ENCODE results near the gene B9D1.

The B9D1 gene

DNA sequence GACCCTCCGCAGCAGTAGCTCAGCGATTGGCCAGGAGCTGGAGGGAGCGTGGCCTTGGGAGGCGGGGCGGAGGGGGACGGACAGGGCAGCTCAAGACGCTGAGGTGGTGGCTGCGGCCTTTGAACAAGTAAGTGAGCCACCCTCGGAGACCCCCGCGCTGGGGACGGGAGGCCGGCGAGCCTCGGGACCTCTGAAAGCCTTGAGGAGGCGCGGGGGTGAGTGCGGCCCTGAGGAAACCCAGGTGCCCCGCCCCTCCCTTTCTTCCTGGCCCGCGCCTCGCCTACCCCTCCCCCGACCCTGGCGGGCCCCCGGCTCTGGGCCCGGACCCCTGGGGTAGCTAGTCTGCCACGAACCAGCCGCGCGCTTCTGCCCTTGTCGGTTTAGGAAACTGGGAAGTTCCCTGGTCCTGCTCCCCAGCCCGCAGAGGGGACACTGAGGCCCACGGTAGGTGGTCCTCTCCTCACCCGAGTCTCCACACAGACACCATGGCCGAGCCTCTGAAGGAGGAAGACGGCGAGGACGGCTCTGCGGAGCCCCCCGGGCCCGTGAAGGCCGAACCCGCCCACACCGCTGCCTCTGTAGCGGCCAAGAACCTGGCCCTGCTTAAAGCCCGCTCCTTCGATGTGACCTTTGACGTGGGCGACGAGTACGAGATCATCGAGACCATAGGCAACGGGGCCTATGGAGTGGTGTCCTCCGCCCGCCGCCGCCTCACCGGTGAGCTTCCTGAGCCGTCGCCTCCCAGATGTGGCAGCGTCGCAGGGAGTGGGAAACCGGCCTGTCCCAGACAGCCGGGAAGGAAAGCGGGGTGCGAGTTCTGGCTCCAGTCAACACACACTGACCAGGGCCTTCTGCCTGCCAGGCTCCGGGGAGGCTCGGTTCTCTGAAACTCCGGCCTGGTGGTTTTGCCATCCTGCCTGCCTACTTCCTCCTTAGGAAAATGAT, 16.2 kb upstream of the B9D1 start, which contains the start of gene MAPK7:
Gene MAPK7 (plus strand): TSS at position 83 of the 945 bp plus-strand sequence. CDS start 403 bp downstream, at position 486.
- intact Hi-C loops (cut with DNase I) = no loop called here
- DNase-seq = peak in 2 of 10 donors; percentile 73 to 85

DNA sequence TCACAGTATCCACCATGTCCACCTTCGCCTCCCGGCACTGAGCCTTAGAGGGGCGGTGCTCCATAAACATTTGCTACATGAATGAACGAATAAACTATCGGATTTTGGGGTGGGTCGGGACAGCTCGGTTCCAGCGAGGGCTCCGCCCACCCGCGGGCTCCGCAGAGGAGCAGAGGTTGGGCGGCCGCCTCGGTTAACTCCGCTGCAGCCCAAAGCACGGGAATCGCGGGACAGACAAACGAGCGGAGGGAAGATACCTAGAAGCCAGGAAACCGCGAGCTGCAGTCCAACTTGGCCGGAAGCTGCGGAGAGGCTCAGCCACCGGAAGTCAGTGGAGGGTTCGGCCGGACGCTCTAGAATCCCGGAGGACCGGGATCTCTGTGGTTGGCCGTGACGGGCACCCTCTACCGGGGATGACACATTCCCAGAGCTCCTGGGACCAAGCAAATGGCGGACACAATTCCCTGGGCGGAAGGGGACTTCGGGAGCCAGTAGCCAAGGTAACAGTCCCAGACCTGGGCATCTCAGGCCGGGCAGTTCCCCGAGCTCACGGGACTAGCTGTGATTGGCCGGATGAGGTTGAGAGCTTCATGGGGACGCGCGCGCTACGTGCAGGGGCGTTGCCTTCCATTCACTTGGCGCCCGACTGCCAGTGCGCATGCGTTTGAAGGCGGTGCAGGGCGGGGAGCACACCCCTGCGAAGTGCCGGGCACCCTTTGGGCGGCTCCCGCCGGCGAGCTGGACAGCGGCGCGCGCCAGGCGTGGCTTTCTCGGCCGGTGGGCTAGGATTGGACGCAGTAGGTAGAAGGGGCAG, 15.3 kb upstream of the B9D1 start:
- peak; percentile 97 to 100 (median 99) for DNase-seq
- intact Hi-C loops (cut with DNase I) = no loop called here

DNA sequence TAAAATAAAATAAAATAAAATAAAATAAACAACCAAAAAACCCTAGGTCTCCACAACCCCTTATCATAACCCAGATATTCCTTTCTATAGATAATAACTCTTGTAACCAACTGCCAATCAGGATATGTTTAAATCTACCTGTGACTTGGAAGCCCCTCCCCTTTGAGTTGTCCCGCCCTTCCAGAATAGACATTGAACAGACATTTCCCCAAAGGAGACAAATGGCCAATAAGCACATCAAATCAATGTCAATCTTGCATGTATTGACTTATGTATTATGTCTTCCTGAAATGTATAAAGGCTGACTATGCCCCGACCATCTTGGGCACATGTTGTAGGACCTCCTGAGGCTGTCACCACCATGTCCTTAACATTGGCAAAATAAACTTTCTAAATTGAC, 14.3 kb upstream of the B9D1 start:
- DNase-seq = no peak
- intact Hi-C loops (cut with DNase I) = no loop called here

DNA sequence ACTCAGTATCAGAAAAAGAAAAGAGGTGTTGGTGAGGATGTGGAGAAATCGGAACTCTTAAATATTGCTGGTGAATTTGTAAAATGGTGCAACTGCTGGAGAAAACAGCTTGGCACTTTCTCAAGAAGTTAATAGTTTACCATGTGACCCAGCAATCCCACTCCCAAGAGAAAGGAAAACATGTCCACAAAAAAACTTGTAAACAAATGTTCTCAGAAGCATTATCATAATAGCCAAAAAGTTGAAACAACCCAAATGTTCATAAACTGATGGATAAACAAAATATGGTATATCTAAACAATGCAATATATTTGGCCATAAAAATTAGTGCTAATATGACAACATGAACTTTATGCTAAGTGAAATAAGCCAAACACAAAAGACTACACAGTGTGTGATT, 13.2 kb upstream of the B9D1 start:
- intact Hi-C loops (cut with DNase I) = no loop called here
- DNase-seq = no peak

DNA sequence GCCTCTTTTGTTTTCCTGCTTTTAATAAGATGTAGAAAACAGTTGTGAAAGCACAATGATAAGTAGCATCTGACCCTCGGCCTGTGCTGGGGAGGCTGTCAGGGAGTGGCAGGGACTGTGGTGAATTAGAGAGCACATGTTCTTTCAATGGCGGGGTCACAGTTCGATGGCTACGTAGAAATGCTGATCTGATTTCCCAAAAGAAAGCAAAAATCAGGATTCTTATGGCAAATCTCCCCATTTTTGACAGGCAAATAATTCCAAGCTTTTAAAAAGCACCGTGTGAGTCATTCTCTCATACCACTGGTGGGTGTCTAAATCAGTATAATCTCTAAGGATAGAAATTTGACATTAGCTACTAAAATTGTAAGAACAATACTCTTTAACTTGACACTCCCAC, 11.6 kb upstream of the B9D1 start:
- no peak for DNase-seq
- intact Hi-C loops (cut with DNase I) = no loop called here

DNA sequence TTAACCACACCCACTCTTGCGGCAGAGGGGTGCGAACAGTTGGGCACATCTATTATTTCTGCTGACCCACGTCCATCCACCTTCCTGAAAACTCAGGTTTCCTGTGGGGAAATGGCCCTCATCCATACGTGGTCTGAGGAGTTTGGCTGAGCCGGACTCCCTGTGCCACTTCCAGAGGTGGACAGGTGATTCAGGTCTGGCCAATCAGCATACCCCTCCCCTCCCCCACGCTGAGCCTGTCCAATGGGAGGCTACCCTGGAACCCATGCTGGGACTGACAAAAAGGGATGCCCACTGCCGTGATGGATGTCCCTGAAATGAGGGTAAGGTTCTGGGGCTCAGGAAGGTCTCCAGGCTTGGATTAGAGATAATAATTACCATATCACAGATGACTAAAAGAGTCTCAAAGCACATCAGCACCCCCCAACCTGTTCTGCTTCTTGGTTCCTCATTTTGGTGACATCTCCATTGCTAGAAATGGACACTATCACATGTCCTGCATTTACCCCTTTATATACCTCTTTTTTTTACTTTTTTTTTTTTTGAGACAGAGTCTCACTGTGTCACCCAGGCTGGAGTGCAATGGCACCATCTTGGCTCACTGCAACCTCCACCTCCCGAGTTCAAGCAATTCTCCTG, 10.5 kb upstream of the B9D1 start:
- no peak for DNase-seq
- intact Hi-C loops (cut with DNase I) = no loop called here

DNA sequence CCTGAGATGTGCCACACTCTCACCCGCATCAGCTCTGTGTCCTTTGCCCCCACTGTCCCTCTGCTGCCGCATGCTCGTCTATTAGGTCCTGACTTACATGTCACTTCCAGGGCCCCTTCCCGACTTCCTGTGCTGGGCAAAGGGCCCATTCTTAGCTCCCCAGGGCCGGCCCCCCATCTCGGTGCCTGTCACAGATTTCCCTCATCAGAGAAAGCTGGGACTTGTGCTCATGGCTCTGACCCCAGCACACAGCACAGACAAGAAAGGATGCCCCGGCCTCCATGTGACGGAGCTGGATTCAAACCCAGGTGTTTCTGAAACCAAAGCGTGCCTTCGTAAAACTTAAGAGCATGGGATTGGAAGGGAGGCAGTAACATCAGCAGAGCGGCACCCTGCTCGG, 9.9 kb upstream of the B9D1 start:
- no peak for DNase-seq
- intact Hi-C loops (cut with DNase I) = no loop called here

DNA sequence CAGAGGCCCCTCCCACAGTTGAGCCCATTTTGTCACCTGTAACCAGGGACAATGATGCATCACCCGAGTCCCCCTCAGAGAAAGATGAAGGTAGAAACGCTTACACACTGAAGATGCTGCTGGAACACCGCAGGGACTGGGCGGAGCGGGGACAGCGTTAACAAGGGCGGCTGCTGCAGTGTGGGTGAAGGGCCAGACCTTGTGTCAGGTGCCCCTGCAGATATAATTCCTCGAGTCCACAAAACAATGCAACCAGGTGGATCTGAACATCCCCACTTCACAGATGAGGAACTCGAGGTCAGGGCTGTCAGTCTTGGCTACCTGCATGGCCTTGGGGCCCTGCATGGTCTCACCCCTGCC, 9.5 kb upstream of the B9D1 start:
- DNase-seq = no peak
- intact Hi-C loops (cut with DNase I) = no loop called here

DNA sequence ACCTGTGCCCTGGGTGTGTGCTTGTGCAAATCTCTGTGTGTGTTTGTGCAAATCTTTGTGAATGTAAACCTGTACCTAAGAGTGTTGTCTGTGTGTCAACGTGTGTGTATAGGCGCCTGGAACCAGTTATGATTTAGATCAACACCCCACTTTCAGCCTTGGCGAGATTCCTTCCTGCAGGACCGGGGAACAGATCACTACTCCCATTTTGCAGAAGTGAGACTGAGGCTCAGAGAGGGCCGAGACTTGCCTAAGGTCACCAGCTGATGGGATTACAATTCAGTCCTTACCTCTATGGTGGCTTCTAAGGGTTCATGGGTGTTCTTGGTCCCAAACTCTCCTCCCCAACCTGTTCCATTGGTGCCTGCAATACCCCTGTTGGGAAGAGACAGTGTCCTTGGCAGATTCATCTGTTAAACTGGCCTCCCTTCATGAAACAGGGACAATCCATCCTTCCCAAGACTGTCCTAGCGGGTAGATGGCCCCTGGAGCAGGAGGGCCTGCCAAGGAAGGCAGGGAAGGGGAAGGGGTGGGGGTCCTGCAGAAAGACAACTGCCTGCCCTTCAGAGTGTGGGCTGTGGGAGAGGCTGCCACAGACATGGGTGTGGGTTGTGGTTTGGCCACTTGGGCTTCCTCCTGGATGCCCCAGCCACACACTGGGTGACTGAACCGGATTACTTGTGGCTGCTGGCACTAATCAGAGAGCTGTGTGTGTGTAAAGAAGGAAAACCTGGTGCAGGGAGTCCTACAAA, 8.9 kb upstream of the B9D1 start:
- DNase-seq = no peak
- intact Hi-C loops (cut with DNase I) = no loop called here

DNA sequence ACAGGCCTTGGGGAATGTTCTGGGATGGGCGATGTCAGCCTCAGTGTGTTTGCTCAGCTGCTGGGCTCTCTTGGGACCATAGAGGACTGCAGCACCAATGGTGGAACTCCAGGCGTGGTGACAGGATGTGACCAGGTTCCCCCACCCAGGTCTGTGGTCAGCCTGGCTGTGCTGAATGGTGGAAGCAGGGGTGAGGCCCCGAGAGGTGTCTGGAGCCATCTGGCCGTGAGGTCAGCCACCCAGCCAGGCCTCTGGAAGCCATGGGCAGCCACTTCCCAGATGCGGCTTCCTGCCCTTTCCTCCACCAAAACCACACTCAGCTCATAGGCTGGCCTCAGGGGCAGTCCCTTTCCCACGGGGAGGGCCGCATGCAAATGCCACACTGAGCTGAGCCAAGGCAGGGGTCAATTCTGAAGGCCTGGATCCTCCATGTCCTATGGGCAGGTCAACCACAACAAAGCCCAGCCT, 8.0 kb upstream of the B9D1 start:
- intact Hi-C loops (cut with DNase I) = no loop called here
- DNase-seq = no peak

DNA sequence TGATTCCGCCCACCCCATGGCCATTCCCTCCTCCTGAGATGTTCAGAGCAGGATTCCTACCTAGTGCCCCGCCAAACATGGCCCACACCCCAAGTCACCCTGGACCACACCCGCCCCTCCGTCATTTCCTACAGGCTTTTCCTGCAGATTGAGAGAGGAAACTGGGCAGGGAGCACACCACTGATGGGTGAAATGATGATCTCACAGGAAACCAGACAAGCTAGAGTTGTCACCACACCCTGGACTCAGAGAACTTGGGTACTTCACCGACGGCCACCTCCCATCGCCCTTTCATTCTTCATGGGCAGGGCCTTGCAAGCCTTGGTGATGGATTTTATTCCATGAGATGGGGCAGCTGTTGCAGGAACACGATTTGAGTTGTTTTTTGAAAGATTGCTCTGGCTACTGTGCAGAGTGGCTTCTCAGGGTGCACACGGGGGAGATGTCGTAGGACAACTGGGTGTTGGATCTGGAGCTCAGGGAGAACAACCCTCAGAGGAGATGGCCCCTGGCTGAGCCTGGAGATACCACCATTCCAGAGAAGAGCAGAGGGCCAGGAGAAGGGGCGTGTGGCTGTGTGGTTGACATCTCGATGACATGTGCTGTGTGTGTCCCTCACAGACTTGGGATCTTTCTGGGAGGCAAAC, 7.4 kb upstream of the B9D1 start:
- no peak for DNase-seq
- intact Hi-C loops (cut with DNase I) = loop anchor here (10.0 kb wide), 1 partner anchor 275 kb away; the partner anchor contains the start of gene ALDH3A2

DNA sequence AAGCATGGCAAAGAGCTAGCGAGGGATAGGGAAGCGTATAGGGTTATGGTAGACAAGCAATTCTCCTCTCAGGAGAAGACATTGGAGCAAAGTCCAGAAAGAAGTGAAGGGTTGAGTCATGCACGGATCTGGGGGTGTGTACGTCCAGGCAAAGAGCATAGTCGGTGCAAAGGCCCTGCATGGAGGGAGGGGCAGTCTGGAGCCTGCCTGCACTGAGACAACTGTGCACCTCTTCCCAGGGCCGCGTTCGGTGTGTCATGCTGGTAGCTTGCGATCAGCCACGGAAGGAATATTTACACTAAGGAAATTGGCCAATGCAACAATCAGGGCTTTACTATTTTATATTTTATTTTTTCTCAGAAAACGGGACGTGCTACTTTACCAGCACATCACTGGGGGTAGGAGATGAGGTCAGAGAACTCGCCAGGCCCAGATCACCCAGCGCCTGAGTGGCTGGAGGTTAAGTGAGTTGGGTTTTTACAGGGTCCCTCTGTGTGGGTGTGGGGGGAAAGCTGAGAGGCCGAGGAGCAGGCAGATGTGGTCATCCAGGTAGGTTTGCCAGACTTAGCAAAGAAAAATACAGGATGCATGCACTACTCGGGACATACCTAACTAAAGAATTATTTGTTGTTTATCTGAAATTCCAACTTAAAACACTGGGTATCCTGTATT, 6.7 kb upstream of the B9D1 start:
- no peak for DNase-seq
- intact Hi-C loops (cut with DNase I) = loop anchor here (10.0 kb wide), 1 partner anchor 276 kb away; the partner anchor contains the start of gene ALDH3A2

DNA sequence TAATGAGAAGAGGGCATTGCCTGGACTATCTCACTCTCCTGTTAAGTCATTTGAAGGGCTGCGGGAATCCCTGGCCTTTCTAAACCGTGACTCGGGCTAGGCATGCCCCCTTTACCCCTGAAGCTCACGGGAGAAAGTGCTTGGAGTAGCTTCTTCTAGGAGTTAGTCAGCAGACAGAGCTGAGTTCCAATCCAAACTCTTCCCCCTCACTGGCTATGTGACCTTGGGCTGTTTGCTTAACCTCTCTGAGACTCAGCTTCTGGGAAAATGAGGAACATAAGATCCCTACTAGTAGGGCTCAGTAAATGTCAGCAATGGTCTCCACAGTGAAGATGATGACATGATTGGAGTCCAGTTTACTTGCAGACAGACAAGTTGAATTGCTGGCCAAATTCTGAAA, 5.7 kb upstream of the B9D1 start:
- intact Hi-C loops (cut with DNase I) = loop anchor here (10.0 kb wide), 1 partner anchor 277 kb away; the partner anchor contains the start of gene ALDH3A2
- no peak for DNase-seq

DNA sequence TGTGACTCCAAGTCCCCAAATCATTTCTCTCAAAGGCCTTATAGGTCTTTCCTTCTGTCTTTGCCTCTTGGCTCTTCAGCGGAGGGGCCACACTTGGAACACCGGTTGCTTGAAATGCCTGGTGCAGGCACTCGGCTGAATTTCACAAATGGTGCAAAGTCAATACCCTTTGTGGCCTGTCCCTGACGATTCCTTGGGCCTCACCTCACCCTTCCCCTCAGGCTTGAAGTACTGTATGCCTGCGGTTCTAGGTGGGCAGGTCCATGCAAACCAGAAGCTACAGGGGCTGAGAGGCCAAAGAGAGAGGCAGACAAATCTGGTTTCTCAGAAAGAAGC, 4.1 kb upstream of the B9D1 start:
- intact Hi-C loops (cut with DNase I) = loop anchor here (10.0 kb wide), 1 partner anchor 278 kb away; the partner anchor contains the start of gene ALDH3A2
- DNase-seq = peak in 1 of 10 donors; percentile 19

DNA sequence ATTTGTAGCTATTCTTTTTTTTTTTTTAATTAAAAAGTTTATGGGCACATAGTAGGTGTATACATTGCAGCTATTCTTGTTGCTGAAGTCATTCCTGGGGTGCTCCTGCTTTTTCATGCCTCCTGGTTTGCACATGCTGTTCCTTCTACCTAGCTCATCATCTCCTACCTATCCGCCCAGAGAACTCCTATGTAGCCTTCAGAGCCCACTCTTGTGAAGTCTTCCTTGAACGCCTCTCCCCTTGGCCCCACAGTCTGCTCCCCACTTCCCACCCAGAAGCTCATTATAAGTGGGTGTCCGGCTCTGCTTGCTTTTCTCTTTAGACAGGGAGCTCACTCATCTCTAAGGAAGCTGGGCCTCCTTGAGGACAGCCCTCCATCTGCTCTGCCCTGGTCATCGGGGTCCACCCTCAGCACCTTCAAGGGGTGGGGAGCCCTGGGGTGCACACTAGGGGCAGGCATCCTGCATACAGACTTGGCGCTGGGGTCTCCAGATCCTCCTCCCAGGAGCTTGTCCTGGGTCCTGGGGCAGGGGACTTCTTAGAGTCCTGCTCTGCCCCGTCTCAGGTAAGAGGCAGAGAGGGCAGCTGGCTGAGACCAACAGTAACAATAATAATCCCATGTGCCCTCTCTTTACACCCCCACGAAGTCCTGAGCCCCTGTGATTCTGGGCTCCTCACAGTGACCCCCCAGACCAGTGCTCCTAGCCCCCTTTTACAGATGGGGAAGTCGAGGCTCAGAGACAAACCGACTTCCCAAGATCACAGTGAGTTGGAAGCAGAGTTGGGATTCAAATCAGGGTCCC, 3.5 kb upstream of the B9D1 start:
- DNase-seq = peak in 1 of 10 donors; percentile 25
- intact Hi-C loops (cut with DNase I) = loop anchor here (10.0 kb wide), 1 partner anchor 279 kb away; the partner anchor contains the start of gene ALDH3A2

DNA sequence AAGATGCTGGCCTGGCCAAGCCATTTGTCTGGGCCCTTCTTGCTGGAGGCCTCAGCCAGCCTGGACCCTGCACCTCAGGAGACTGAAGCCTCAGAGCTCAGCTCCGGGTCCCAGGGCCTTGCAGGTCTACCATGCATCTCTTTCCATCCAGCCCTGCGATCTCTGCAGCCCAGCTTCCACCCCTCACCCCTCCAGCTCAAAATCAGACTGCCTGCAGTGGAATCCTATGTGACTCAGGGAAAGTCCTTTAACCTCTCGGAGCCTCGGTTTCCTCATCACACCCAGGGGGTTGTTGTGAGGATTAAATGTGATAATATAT, 2.9 kb upstream of the B9D1 start:
- peak in 1 of 10 donors; percentile 50 for DNase-seq
- intact Hi-C loops (cut with DNase I) = loop anchor here (10.0 kb wide), 1 partner anchor 279 kb away; the partner anchor contains the start of gene ALDH3A2

DNA sequence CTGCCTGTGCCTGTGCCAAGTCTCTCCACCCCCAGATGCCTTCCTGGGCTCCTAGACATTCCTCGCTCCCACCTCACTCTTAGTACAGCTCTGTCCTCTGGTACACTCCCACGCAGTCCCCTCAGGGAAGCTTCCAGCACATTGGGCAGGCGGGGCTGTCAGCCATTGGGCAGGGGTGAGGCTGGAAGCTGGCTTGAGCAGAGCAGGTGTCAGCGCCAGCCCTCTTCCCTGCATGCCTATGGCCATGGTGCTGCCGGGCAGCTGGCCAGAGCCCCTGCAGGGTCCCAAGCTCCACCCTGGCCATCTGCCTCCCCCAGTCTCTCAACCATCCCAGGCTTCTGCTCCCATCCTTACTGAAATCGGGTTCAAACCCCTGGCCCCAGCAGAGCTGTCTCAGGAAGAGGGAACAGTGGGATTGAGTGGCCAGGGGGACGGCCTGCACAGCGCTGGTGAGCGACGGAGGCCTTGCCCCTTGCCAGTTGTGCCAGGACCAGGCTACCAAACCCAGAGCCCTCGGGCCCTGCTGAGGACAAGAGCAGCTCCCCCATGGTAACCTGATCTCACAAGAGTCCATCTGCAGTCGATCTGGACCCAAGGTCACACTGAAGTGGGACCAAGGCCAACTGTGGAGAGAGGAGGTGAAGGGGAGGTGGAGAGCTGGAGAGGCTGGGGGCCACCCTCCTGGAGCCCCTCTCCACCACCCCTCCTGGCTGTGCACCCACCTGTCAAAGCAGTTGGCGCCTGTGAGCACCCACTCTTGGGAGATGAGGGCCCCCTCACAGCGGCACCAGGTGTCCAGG, 2.4 kb upstream of the B9D1 start:
- intact Hi-C loops (cut with DNase I) = loop anchor here (5.0 to 10.0 kb wide), 2 partner anchors 142 to 280 kb away; partner anchors contain the start of gene ALDH3A2
- peak in 8 of 10 donors; percentile 60 to 95 (median 78) for DNase-seq
